Measurements from ENCODE around the gene HSF2BP. TPM values are rescaled to one million over a fixed set of nuclear protein-coding genes. Genes with fewer than 3 reads are reported as not detected.
"Not testable (repeated sequence)": the region's sequence is repeated elsewhere in the genome, so short reads cannot be mapped to it uniquely, and the experiment has no call there.

The HSF2BP gene
- total and polyA plus RNA-seq, 4 experiments from 2014 or later: 0.39 to 0.70 (median 0.67) TPM; not detected in 1

DNA sequence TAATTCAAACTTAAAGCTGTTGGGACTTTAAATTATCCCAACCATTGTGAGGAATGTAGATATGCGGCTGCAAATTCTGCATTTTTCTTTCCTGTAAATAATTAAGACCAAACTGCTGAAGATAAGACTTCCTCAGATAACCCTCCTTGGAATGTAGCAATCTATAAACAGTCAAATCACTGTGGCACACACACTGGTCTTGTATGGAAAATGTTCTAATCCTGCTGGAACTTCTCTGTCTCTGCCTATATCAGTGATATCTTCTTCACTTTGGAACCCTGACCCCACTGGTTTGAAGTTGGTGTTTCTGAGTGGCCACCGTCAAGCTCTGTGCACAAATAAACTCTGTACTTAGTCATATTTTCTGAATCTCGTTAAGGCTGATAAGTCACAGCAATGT is 32.9 kb downstream of the HSF2BP start:
- Histone ChIP-seq H3K27ac (ENCODE audit: low read depth, low read length) (no peak overlapping the region), H3K27me3 (ENCODE audit: insufficient read depth, low read length) (no peaks in the 10 kb centered on the region), H3K4me3 (ENCODE audit: low read length in 2 of 2) (no peak overlapping the region), H3K36me3 (ENCODE audit: insufficient read depth, low read length) (no peaks in the 10 kb centered on the region), H3K9me3 (ENCODE audit: control insufficient read depth in 1 of 2, low read length in 2 of 2) (no peaks in the 10 kb centered on the region), H3K4me1 (ENCODE audit: insufficient read depth, low read length) (no peaks in the 10 kb centered on the region)
- Mint-ChIP-seq H3K27me3 (peaks cover 0 to 3% of the 10 kb centered on the region in 2 donors), H3K4me1 (no peaks in the 10 kb centered on the region), H3K9me3 (peaks cover 0 to 4% (median 0%) of the 10 kb centered on the region in 8 donors), H3K36me3 (no peaks in the 10 kb centered on the region), H3K27ac (no peak overlapping the region), H3K4me3 (no peak overlapping the region)
- POLR2A ChIA-PET (ENCODE audit: partially characterized antibody): no interaction called here
- intact Hi-C loops (cut with micrococcal nuclease): no loop called here
- CTCF ChIA-PET (ENCODE audit: partially characterized antibody): no interaction called here
- DNase-seq: no peak

GRCh38 chr21:43624339-43624738 is 34.9 kb downstream of the HSF2BP start:
- Histone ChIP-seq H3K27ac (ENCODE audit: low read depth, low read length) (no peak overlapping the region), H3K9me3 (ENCODE audit: control insufficient read depth in 1 of 2, low read length in 2 of 2) (no peaks in the 10 kb centered on the region), H3K27me3 (ENCODE audit: insufficient read depth, low read length) (no peaks in the 10 kb centered on the region), H3K4me3 (ENCODE audit: low read length in 2 of 2) (no peak overlapping the region), H3K4me1 (ENCODE audit: insufficient read depth, low read length) (no peaks in the 10 kb centered on the region), H3K36me3 (ENCODE audit: insufficient read depth, low read length) (no peaks in the 10 kb centered on the region)
- Mint-ChIP-seq H3K27me3 (peaks cover 2 to 3% of the 10 kb centered on the region in 2 donors), H3K36me3 (peaks cover 3 to 4% of the 10 kb centered on the region in 2 donors), H3K4me3 (no peak overlapping the region), H3K27ac (no peak overlapping the region), H3K9me3 (peaks cover 2 to 16% (median 9%) of the 10 kb centered on the region in 8 donors), H3K4me1 (no peaks in the 10 kb centered on the region)
- ChIA-PET CTCF (ENCODE audit: partially characterized antibody) (no interaction called here), POLR2A (ENCODE audit: partially characterized antibody) (no interaction called here)
- intact Hi-C loops (cut with micrococcal nuclease): no loop called here
- DNase-seq: no peak

GRCh38 chr21:43623588-43623987 is 35.7 kb downstream of the HSF2BP start:
- peaks cover 3 to 4% of the 10 kb centered on the region in 2 donors for H3K36me3 Mint-ChIP-seq
- no peaks in the 10 kb centered on the region for H3K27me3 ChIP-seq (ENCODE audit: insufficient read depth, low read length)
- no peaks in the 10 kb centered on the region for H3K36me3 ChIP-seq (ENCODE audit: insufficient read depth, low read length)
- ChIA-PET POLR2A (ENCODE audit: partially characterized antibody) (no interaction called here), CTCF (ENCODE audit: partially characterized antibody) (no interaction called here)
- DNase-seq: no peak
- peaks cover 2 to 4% of the 10 kb centered on the region in 2 donors for H3K27me3 Mint-ChIP-seq
- H3K27ac Mint-ChIP-seq: no peak overlapping the region
- no peaks in the 10 kb centered on the region for H3K4me1 ChIP-seq (ENCODE audit: insufficient read depth, low read length)
- H3K9me3 ChIP-seq (ENCODE audit: control insufficient read depth in 1 of 2, low read length in 2 of 2): no peaks in the 10 kb centered on the region
- H3K4me3 ChIP-seq (ENCODE audit: low read length in 2 of 2): no peak overlapping the region
- no peak overlapping the region for H3K27ac ChIP-seq (ENCODE audit: low read depth, low read length)
- no peaks in the 10 kb centered on the region for H3K4me1 Mint-ChIP-seq
- intact Hi-C loops (cut with micrococcal nuclease): no loop called here
- H3K9me3 Mint-ChIP-seq: peaks cover 2 to 18% (median 10%) of the 10 kb centered on the region in 8 donors
- H3K4me3 Mint-ChIP-seq: no peak overlapping the region

DNA sequence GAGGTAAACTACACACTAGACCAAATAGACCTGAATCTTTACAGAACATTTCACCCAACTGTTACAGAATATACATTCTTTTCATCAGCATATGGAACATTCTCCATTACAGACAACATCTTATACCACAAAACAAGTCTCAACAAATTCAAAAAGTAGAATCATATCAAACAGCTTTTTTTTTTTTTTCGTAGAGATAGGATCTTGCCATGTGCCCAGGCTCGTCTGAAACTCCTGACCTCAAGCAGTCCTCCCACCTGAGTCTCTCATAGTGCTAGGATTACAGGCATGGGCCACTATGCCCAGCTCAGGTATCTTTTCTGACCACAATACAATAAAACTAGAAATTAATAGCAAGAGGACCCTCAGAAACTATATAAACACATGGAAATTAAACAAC is 36.5 kb downstream of the HSF2BP start:
- peaks cover 2 to 4% of the 10 kb centered on the region in 2 donors for H3K27me3 Mint-ChIP-seq
- no peak overlapping the region for H3K4me3 Mint-ChIP-seq
- H3K27ac Mint-ChIP-seq: no peak overlapping the region
- peaks cover 2 to 14% (median 10%) of the 10 kb centered on the region in 8 donors for H3K9me3 Mint-ChIP-seq
- no peaks in the 10 kb centered on the region for H3K9me3 ChIP-seq (ENCODE audit: control insufficient read depth in 1 of 2, low read length in 2 of 2)
- no peaks in the 10 kb centered on the region for H3K36me3 ChIP-seq (ENCODE audit: insufficient read depth, low read length)
- H3K27me3 ChIP-seq (ENCODE audit: insufficient read depth, low read length): no peaks in the 10 kb centered on the region
- POLR2A ChIA-PET (ENCODE audit: partially characterized antibody): no interaction called here
- intact Hi-C loops (cut with micrococcal nuclease): no loop called here
- no peaks in the 10 kb centered on the region for H3K4me1 Mint-ChIP-seq
- H3K4me1 ChIP-seq (ENCODE audit: insufficient read depth, low read length): no peaks in the 10 kb centered on the region
- H3K4me3 ChIP-seq (ENCODE audit: low read length in 2 of 2): no peak overlapping the region
- H3K36me3 Mint-ChIP-seq: peaks cover 3 to 4% of the 10 kb centered on the region in 2 donors
- CTCF ChIA-PET (ENCODE audit: partially characterized antibody): no interaction called here
- no peak for DNase-seq
- H3K27ac ChIP-seq (ENCODE audit: low read depth, low read length): no peak overlapping the region

GRCh38 chr21:43619856-43620255 is 39.4 kb downstream of the HSF2BP start:
- intact Hi-C loops (cut with micrococcal nuclease): no loop called here
- no peak overlapping the region for H3K4me3 Mint-ChIP-seq
- Histone ChIP-seq H3K4me3 (ENCODE audit: low read length in 2 of 2) (no peak overlapping the region), H3K27me3 (ENCODE audit: insufficient read depth, low read length) (no peaks in the 10 kb centered on the region), H3K27ac (ENCODE audit: low read depth, low read length) (no peak overlapping the region), H3K9me3 (ENCODE audit: control insufficient read depth in 1 of 2, low read length in 2 of 2) (no peaks in the 10 kb centered on the region), H3K4me1 (ENCODE audit: insufficient read depth, low read length) (no peaks in the 10 kb centered on the region), H3K36me3 (ENCODE audit: insufficient read depth, low read length) (no peaks in the 10 kb centered on the region)
- ChIA-PET POLR2A (ENCODE audit: partially characterized antibody) (no interaction called here), CTCF (ENCODE audit: partially characterized antibody) (no interaction called here)
- peaks cover 3 to 4% of the 10 kb centered on the region in 2 donors for H3K36me3 Mint-ChIP-seq
- H3K27ac Mint-ChIP-seq: no peak overlapping the region
- no peaks in the 10 kb centered on the region for H3K4me1 Mint-ChIP-seq
- H3K9me3 Mint-ChIP-seq: peaks cover 2 to 14% (median 10%) of the 10 kb centered on the region in 8 donors
- no peak for DNase-seq
- peaks cover 2 to 4% of the 10 kb centered on the region in 2 donors for H3K27me3 Mint-ChIP-seq

GRCh38 chr21:43619344-43619743 is 39.9 kb downstream of the HSF2BP start:
- Mint-ChIP-seq H3K4me3 (no peak overlapping the region), H3K9me3 (peaks cover 2 to 14% (median 10%) of the 10 kb centered on the region in 8 donors), H3K4me1 (no peaks in the 10 kb centered on the region), H3K36me3 (peaks cover 3 to 4% of the 10 kb centered on the region in 2 donors), H3K27ac (no peak overlapping the region), H3K27me3 (peaks cover 2 to 4% of the 10 kb centered on the region in 2 donors)
- Histone ChIP-seq H3K9me3 (ENCODE audit: control insufficient read depth in 1 of 2, low read length in 2 of 2) (no peaks in the 10 kb centered on the region), H3K27me3 (ENCODE audit: insufficient read depth, low read length) (no peaks in the 10 kb centered on the region), H3K36me3 (ENCODE audit: insufficient read depth, low read length) (no peaks in the 10 kb centered on the region), H3K4me1 (ENCODE audit: insufficient read depth, low read length) (no peaks in the 10 kb centered on the region), H3K27ac (ENCODE audit: low read depth, low read length) (no peak overlapping the region), H3K4me3 (ENCODE audit: low read length in 2 of 2) (no peak overlapping the region)
- no peak for DNase-seq
- POLR2A ChIA-PET (ENCODE audit: partially characterized antibody): no interaction called here
- intact Hi-C loops (cut with micrococcal nuclease): no loop called here
- CTCF ChIA-PET (ENCODE audit: partially characterized antibody): no interaction called here

GRCh38 chr21:43618940-43619339 is 40.3 kb downstream of the HSF2BP start:
- Mint-ChIP-seq H3K9me3 (peaks cover 2 to 14% (median 10%) of the 10 kb centered on the region in 8 donors), H3K36me3 (peaks cover 3 to 4% of the 10 kb centered on the region in 2 donors), H3K27me3 (peaks cover 2 to 4% of the 10 kb centered on the region in 2 donors), H3K4me1 (no peaks in the 10 kb centered on the region), H3K27ac (no peak overlapping the region), H3K4me3 (no peak overlapping the region)
- Histone ChIP-seq H3K27me3 (ENCODE audit: insufficient read depth, low read length) (no peaks in the 10 kb centered on the region), H3K4me1 (ENCODE audit: insufficient read depth, low read length) (no peaks in the 10 kb centered on the region), H3K36me3 (ENCODE audit: insufficient read depth, low read length) (no peaks in the 10 kb centered on the region), H3K27ac (ENCODE audit: low read depth, low read length) (no peak overlapping the region), H3K4me3 (ENCODE audit: low read length in 2 of 2) (no peak overlapping the region), H3K9me3 (ENCODE audit: control insufficient read depth in 1 of 2, low read length in 2 of 2) (no peaks in the 10 kb centered on the region)
- intact Hi-C loops (cut with micrococcal nuclease): no loop called here
- DNase-seq: no peak
- ChIA-PET POLR2A (ENCODE audit: partially characterized antibody) (no interaction called here), CTCF (ENCODE audit: partially characterized antibody) (no interaction called here)

- CTCF ChIA-PET (ENCODE audit: partially characterized antibody); H3K27ac ChIP-seq (ENCODE audit: low read depth, low read length); H3K4me1 Mint-ChIP-seq; H3K4me3 Mint-ChIP-seq; H3K36me3 ChIP-seq (ENCODE audit: insufficient read depth, low read length); H3K9me3 ChIP-seq (ENCODE audit: control insufficient read depth in 1 of 2, low read length in 2 of 2); H3K4me1 ChIP-seq (ENCODE audit: insufficient read depth, low read length); DNase-seq; POLR2A ChIA-PET (ENCODE audit: partially characterized antibody); H3K4me3 ChIP-seq (ENCODE audit: low read length in 2 of 2); H3K27me3 ChIP-seq (ENCODE audit: insufficient read depth, low read length); H3K27me3 Mint-ChIP-seq; intact Hi-C loops (cut with micrococcal nuclease); H3K27ac Mint-ChIP-seq; H3K36me3 Mint-ChIP-seq: not testable (repeated sequence)
- H3K9me3 Mint-ChIP-seq: peaks cover 2 to 14% (median 10%) of the 10 kb centered on the region in 8 donors
These were observed 42.4 kb downstream of the HSF2BP start for GRCh38 chr21:43616861-43617260.
